Left lobe of liver (tissue), 2 donors: ENCODE measurements around the gene CBX4. TPM values are rescaled to one million over a fixed set of nuclear protein-coding genes. Genes with fewer than 3 reads are reported as not detected.

ENCODE experiments used
- ATAC-seq: fragments of 200-7000 bp; cut with Tn5 transposase; one replicate; pipeline ENCODE4 v1.9.1; 2020; ENCODE audit warnings: mild to moderate bottlenecking, moderate library complexity
- DNase-seq: peaks from one replicate; pipeline ENCODE4 v3.0.0-alpha.2; 2020; ENCODE audit warnings: low spot score
- total RNA-seq: library from RNA; stranded (reverse); gene quantifications from one replicate; pipeline ENCODE4 v1.2.1, GENCODE V29; 2021
- donor health status: DM: no; HTN: no; CAD: no; lungs with moderate emphysema.
- donor health status: DM: no; HTN: yes; CAD: no.

The CBX4 gene
- total RNA-seq, 1 donor from 2014 or later = 14.8 TPM

DNA sequence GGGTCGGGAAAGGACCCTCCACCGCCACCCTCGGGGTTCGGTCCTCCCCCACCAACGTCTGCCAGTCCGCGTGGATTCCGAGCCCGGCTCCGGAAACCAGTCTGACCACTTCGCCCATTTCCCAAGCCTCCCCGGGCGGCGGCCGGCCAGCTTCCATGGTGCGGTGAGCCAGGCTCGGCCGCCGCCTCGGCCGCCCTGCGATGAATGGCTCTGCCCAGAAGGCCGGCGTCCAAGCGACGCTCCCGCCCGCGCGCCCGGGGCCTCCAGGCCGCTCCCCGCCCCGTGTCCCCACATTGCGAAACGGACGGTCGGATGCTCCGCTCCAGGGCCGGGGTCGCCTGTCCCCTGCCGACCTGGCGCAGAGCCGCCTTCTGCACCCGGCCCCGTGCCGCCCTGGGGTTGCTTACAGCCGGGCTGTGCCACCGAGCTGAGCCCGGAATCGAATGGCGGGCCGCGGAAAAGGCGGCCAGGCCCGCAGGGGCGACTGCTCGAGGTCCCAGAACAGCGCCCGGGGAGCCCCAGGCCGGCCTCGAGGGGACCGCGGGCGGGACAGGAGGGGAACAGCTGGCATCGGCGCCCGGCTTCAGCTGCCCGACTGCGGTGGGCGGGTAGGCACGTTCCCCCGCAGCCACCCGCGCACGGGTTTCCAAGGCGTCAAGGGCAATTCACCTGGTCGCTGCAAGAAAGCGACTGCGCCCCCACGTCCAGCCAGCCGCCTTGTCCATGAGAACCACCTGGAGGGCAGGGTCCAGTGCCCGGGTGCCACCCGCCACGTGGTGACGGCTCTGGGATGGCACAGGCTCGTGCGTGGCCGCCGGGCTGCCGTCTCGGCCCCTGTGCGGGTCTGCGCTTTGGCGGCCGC lies 24.0 kb downstream of the CBX4 start:
- ATAC-seq (peak; percentile 88), DNase-seq (peak; percentile 73)

DNA sequence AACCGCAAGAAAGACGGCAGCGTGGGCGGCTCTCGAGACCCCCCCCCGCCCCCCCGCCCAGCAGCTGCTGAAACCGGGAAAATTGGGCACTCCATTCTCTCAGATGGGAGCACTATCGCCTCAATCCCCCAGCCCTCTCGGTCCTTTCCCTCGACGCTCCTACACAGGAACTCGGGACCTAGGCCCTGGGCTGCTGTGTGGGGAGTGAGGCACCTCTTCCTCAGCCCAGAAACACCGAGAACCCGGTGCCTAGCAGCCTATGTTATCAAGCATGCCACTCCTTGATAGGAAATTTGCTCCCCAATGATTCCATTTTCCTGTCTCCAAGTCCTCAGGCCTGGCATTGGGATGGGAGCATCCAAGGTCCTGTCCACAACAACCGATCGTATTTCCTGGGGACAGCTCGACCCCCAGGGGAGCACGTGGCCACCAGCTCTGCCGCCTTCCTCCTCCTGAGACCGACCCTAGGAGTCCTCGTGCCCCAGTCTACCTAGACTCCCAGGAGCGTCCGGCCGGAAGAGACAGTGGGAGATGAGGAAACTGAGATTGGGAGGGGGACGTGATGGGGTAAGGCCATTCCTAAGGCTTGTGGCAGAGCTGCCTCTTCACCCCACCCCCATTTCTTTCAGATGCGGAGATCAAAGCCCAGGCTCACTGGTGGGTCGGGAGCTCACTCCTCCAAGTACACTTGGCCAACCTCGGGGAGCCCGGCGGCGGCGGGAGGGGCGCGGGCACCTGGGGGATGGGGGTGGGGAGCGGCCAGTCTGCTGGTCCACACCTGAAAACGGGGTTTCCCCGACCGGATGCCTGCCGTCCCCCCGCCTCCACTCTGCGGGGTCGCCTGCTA lies 24.9 kb downstream of the CBX4 start:
- DNase-seq = no peak
- ATAC-seq = no peak

DNA sequence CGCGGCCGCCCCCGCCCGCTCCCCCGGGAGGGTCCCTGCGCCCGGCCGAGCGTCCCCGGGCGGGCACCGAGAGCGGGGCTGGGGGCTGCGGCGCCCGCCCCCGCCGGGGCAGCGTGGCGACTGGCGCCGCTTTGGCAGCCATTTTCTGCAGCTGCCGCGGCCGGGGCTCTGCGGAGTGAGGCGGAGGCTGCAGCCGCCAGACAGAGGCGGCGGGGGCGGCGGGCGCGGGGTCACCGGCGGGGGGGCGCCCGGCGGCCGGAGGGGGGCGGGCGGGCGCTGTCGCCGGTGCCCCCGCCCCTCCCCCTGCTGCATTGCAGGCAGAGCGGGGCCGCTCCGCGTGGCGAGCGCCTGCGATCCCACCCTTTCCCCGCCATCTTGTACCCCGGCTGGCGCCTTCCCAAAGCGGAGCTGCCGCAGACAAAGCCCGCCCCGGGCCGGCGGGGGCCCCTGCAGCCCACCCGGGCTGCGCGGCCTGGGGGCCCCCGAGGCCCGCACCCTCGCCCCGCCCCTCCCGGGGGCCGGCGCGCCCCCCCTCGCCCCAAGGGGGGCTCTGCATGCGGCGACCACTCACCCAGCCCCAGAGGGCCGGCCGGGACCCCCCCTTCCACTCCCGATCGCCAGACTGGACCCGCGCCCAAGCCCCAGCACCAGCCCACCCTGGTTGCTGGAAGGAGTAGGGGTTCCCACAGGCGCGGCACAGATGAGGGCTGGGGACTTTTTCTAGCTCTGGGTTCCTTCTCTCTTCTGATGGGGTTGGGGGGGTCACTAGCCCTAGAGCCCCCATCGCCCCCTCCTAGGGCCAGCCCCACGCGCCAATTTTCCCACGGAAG lies 25.7 kb downstream of the CBX4 start:
- ATAC-seq (no peak), DNase-seq (no peak)

DNA sequence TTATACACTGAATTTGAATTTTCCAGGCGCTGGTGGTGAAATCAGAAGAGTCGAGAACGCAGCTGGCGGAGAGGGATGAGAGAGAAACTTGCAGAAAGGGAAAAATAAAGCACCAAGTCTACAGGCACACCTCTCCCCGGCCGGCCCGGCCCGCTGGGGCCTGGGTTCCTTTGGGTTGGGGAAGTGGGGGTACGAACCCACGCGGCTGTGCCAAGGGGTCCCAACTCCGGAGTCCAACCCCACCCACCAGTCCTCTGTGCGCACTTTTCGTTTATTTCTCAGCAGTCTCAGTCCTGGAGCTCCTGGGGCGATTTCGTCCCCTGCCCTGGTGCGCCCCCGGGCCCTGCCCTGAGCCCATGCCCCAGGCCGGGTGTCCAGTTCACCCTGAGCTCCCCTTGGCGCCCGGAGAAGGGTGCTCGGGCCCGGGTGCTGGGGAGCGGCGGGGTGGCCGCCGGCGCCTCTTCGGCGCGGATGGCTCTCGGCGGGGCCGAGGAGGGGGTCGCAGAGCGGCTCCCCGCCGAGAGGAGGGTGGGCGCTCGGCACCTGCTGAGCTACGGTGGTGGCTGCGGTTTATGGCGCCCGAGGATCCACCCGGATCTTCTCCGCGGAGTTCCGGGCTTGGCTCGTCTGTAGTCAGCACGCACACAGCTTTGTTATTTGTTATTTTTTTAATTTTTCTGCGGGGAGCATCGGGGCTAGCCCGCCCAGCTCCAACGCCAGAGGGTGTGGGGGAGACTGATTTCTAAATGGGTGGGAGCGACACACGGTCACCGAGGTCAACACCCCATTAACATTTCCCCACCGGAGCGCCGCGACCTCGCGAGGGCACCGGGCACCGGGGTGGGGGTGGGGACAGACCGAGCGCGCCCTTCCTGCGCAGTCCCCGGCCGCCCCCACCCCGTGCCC lies 26.6 kb downstream of the CBX4 start:
- ATAC-seq (no peak), DNase-seq (no peak)

DNA sequence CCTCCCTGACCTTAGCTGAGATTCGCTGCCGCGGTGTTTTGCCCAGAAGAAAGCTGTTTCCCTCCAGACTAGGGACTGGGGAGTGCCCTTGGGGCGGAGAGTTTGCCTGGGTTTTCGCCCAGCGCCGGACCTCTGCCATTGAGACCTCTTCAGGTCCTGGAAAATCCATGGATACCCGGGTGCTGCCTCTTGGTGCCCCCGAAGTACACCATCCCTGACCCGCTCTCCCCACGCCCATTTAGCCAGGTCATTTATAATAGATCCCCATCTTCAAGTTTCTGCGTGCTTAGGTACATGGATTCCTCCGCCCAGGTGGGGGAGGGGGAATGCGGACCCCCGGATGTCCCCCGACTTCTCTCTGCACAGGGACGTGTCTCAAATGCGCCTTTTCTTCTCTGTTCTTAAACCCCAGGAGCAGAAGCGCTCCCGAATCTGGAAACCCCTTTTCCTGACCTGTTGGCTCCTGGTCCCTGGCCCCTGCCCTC lies 27.3 kb downstream of the CBX4 start:
- DNase-seq (no peak), ATAC-seq (no peak)

DNA sequence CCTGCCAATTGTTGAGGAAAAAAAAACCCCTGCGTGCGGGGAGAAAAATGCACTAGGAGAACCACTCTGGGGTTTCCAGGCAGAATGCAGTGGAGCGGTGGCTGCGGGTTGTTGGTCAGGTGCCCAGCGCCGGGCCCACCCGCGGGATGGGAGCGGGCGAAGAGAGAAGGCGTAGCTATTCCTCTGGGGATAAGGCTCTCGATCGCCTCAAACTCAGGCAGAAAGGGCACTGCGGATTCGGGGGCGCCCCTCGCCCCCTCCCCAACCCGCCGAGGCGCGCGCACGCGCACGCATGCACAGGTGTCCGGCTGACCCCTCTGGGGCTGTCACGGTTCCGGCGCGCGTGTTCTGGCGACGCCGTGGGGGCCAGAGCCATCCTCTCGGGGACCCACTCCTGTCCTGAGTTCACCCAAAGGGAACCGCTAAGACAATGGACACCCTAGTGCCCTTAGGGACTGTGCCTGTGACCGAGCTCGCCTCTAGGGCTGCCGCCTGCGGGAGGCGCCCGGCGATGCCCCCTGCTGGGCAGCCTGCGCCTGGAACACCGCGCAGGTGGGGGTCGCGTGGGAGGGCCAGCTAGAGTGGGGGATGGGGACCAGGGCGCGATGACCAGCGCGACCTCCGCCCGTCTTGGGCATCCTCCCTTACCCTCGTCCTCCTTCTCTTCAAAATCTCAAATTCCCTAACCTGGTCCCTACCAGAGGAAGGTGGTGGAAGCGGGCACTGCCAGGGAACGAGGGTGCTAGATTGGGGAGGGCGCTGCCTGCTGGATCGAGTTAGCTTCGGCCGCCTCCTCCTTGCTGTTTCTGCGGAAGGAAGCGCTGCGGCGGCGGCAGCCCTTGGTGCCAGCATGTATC lies 28.0 kb downstream of the CBX4 start:
- peak; percentile 48 for ATAC-seq
- no peak for DNase-seq

DNA sequence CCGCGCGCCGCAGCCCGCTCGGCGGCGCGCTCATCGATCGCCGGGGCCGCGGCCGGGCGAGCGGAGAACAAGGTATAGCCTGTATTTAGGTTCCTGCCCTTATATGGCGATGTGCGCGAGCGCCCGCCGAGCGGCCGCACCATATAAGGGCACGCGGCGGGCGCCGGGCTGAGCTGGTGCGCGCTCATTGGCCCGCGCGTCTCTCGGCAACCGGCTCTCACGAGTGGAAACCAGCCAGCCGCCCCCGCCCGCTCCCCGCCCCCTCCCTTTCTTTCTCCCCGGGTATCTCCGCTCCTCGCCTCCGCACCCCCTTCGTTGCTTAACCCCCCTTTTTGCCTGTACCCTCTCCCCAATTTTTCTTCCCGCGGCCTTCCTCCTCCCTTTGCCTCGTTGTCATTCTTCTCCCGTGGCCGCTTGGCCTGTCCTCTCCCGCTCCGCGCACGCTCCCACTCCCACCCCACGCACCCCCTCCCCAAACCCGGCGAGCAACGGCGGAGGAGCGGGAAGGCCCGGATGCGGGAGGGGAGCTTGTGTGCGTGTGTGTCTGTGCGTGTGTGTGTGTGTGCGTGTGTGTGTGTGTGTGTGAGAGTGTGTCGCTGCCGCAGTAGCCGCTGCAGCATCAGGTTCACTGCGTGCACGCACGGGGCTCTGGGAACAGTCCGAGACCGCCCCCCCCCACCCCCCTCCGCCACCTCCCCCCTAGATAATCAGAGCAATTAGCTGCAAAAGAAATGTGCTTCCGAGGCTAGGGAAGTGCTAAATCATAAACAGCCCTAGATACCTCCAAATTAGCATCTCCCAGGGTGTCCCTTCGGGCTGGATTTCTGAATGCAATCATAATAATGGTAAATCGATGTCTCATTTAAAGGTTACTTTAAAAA lies 28.9 kb downstream of the CBX4 start:
- DNase-seq = peak; percentile 64
- peak; percentile 28 for ATAC-seq

DNA sequence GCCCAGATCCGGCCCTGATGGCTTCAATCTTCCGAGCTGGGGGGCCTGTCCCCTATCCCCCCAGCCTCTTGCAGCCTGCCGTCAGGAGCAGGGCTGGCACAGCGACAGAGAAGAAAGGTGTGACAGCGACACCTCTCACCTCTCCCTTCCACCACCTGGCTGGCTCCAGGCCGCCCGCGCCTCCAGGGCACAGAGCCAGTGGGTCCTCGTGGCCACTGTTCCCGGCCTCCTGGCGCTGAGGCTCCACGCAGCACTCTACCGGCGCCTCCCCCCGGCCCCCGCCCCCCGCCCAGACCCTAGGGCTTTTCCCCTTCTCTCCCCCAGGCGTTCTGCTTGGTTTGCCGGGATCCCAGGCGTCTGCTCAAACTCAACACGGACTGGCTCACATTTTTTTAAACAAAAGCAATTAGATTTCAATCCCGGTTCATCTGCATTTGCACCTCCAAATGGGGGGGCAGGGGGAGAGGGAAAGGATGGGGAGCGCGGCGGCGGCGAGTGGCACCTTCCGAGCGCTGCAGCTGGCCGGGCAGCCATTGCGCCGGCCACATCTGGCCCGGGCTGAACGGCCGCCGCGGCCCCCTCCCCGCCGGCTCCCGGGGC lies 29.6 kb downstream of the CBX4 start:
- DNase-seq (no peak), ATAC-seq (peak; percentile 32)

DNA sequence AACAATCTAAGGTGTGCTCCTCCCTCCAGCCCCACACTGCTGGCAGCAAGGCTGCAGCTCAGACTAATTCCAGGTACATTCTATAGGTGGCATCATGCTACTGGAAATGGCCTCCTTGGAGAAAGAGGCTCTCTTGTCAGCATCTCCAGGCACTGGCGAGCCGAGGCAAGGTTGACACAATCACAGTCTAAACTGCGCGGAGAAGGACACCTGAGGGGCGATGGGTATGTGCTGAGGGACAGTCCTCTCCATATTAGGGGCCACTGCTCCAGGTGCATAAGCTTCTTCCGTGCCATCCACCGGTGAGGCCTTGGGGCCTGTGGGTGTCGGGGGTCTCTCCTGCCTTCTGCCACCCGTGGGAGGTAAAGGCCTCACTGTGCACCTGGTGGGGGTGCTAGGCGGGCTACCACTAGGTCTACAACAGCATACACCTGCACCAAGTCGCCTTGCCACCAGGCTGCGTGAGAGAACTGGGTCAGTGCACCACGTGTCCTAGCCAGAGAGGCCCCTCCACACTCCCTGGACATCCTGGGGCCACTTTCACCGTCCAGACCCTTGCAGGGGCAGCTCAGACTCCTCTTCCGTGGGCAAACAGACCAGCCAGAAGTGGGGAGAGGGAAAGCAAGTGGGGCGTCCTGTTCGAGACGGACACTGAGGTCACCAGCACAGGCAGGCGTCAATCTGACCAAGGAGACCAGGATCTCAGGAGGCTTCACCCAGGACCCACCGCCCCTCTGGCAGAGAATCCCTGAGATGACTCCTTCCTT lies 30.3 kb downstream of the CBX4 start:
- ATAC-seq = peak; percentile 85
- no peak for DNase-seq

DNA sequence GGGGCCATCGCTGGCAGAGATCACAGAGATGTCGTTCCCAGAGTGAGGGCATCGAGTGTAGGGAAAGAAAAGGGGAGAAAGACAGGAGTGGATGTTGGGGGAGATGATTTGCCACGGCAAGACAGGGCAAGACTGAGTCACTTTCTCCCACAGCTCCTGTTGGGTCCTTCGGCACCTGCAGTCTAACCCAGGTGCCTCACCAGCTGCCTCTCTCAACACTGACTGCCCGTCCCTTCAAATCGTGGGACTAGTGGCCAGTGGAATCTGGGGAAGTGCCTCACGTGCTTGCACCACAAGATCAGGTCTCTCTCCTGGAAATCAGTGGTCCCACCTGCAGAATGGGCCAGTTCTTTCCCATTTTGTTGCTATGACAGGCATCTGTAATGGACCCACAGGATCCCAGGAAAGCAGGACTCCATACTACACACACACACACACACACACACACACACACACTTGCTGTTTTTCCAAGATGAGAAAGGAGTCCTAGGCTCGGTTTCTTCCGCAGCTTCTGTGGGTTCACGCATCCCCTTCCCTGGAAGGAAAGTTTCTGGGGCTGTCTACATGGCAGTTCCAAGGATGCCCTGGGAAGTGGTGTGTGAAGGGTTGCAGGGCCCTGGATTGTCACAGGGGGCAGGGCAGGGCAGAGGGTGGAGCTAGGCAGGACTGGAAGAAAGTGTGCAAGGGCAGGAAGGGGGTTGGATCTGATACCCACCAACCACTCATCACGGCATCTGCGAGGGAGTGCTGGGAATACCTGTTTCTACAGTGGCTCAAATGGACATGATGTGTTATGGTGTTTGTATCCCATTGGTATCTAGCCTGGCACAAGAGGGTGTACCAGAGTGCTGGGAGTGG lies 32.1 kb downstream of the CBX4 start:
- ATAC-seq = no peak
- DNase-seq = no peak

DNA sequence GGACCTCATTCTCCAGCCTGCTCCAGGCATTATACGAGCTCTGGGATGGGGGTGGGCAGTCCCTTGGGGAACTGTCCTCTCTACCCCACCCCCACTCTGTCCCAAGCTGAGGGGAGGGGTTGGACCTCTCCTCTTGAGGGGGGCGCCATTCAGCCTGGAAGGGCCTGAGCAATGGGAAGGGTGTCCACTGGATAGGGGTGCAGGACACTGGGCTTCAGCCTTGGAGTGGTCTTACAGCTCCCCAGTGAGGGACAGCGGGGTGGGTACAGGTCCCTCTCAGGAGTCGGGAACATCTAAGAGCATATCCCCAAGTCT lies 32.8 kb downstream of the CBX4 start:
- DNase-seq (no peak), ATAC-seq (no peak)

DNA sequence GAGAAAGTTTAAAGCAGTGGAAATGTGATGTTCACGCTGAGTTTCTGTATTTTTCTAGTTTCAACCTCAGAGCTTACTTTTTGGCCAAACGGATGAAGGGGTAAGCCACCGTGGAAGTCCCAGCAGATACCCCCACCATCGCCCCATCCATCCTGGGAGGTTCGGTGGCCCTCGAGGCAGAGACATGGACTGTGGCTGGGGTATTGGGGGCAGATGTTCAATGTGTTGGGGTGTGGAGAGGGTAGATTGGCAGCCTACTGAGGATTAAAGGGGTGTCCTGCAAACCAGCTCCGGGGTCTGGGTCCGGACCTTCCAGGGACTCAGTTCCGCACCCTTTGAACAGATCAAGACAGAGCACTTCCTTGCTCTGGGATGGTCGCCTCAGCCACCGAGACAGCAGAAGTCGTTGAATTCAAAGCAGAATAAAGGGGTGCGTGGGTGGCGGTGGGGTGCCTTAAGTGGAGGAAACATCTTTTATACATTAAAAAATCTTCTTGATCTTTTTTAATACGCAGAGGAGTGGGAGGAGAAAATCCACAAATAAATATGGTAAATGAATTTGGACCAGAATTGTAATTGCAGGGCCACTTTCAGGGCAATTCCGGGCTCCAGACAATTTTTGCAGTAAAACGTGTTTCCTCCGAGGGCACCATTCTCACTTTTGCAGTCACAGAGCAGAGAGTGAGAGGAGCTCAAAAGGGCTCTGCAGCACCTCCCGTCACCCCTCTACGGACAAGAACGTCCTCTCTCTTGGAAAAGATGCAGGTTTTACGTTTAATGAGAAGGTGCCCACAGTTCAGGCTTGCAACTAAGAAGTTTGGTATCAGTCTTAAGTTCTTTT lies 34.2 kb downstream of the CBX4 start:
- ATAC-seq = no peak
- DNase-seq = no peak

DNA sequence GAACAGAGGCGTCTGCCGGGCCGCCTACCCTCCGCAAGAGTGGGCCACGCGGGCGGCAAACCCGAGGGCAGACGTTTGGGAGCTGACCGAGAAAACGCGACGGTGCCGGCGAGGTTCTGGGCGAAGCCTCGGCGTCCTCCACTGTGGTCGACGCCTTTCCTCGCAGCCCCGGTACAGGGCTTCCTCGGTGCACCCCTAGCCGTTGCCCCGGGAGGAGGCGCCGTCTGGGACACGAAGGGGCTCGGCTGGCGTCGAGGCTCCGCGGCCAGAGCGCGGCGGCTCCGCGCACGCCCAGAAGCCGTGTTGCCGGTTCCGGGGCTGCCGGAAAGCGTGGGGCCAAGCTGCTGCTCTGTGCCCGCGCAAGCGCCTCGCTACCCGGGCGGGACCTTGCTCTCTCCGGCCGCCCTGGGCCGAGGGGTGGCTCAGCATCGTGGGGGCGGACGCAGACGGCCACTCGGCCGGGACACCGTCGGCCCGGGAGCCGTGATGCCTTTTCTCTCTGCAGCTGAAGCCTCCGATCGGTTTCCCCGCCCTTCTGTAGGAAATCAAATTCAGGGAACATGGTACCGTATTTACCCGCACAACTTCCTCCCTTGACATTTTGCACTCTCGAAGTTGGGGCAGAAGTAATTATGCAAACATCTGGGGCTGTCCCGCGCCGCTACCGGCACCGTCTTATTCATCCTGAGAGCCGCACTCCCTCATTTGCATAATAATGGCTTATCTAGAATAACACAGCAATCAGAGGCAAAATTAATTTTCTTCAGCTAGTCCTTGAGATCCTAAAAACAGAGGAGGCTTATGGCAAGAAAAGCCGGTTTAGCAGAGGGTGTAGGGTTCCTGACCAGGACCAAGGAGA lies 35.0 kb downstream of the CBX4 start:
- DNase-seq (no peak), ATAC-seq (peak; percentile 4)

DNA sequence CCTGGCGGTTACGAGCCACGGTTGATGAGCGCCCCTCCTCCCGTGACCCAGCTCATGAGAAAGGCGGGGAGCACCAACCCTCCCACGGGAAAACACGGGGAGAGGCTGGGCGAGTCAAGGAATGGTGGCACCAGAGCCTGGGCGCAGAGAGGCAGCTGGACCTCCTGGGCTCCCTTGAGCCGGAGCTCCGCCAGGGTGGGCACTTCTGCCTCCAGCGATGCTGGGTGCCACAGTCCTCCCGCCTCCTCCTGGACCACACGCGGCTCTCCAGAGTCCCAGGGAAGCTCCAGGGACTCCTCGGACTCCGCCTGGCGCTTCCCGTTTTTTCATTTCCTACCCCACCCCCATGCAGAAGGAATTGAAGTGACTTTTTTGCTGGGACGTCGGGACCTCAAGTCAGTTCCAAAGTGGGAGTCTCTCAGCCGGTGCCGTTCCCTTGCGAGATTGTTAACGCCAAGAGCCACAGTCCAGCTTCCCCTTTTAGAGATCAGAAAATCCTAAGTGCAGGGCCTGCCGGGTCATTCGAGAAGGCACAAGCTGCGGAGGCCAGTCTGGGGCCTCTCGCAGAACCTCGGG lies 35.7 kb downstream of the CBX4 start:
- DNase-seq (no peak), ATAC-seq (no peak)
